Smooth muscle cell (in vitro differentiated cells): ENCODE results near the gene C1orf115. TPM values are rescaled to one million over a fixed set of nuclear protein-coding genes. Genes with fewer than 3 reads are reported as not detected.
"Not testable (repeated sequence)": the region's sequence is repeated elsewhere in the genome, so short reads cannot be mapped to it uniquely, and the experiment has no call there.

Experiments
- DNase-seq: peaks from one replicate; lab custom pipeline; 2025; ENCODE audit not compliant: unreplicated experiment; lab: John Stamatoyannopoulos, UW
- H2AFZ ChIP-seq: fragments of 200-600 bp; sonication (generic); 2 replicates; pipeline ENCODE4 v1.6.0; 2016; ENCODE audit warnings: antibody characterized with exemption, low read depth, mild to moderate bottlenecking
- H3F3A ChIP-seq: fragments of 200-600 bp; sonication (generic); 2 replicates; pipeline ENCODE4 v1.6.0; 2017; ENCODE audit warnings: antibody characterized with exemption, low read depth
- H3K27ac ChIP-seq: fragments of 200-600 bp; sonication (generic); 2 replicates; pipeline ENCODE4 v1.5.1; 2016; ENCODE audit warnings: low read depth, mild to moderate bottlenecking
- H3K27me3 ChIP-seq: fragments of 200-600 bp; sonication (generic); 2 replicates; pipeline ENCODE4 v1.6.1; 2016; ENCODE audit warnings: low read depth, mild to moderate bottlenecking
- H3K36me3 ChIP-seq: fragments of 200-600 bp; sonication (generic); 2 replicates; pipeline ENCODE4 v1.5.1; 2016; ENCODE audit warnings: low read depth
- H3K4me1 ChIP-seq: fragments of 200-600 bp; sonication (generic); 2 replicates; pipeline ENCODE4 v1.5.1; 2016; ENCODE audit warnings: low read depth
- H3K4me2 ChIP-seq: fragments of 200-600 bp; sonication (generic); 2 replicates; pipeline ENCODE4 v1.6.0; 2016; ENCODE audit warnings: mild to moderate bottlenecking
- H3K4me3 ChIP-seq: fragments of 200-600 bp; sonication (generic); 2 replicates; pipeline ENCODE4 v1.5.1; 2016; ENCODE audit warnings: mild to moderate bottlenecking
- H3K79me2 ChIP-seq: fragments of 200-600 bp; sonication (generic); 2 replicates; pipeline ENCODE4 v1.6.0; 2016; ENCODE audit warnings: low read depth, mild to moderate bottlenecking
- H3K9ac ChIP-seq: fragments of 200-600 bp; sonication (generic); 2 replicates; pipeline ENCODE4 v1.6.0; 2016; ENCODE audit warnings: low read depth
- H3K9me3 ChIP-seq: fragments of 200-600 bp; sonication (generic); replicated peaks from 2 replicates; pipeline ENCODE4 v1.5.1; 2016; ENCODE audit warnings: low read depth
- H4K20me1 ChIP-seq: fragments of 200-600 bp; sonication (generic); 2 replicates; pipeline ENCODE4 v1.6.0; 2016; ENCODE audit warnings: low read depth
- WGBS: methylation state at CpG from one replicate; pipeline ENCODE4 v1.1.7; 2016; ENCODE audit warnings: low lambda C conversion rate; 5-methylcytosine and 5-hydroxymethylcytosine counted together
- polyA plus RNA-seq: library from polyadenylated mRNA; unstranded; fragments of >200 nt; fragmentation: Nextera tagmentation; extraction: Ambion mirVana; gene quantifications from 2 replicates; pipeline ENCODE4 v1.2.1, GENCODE V29; 2016
- total RNA-seq: library from RNA; depleted of rRNA; stranded (reverse); fragments of >200 nt; gene quantifications from 2 replicates; pipeline ENCODE4 v1.2.3, GENCODE V29; 2014
- TF ChIP-seq, protein P1 (sequence below): fragments of 200-600 bp; sonication (generic); IDR thresholded peaks from 2 replicates; pipeline ENCODE4 v1.5.1; 2017; ENCODE audit warnings: borderline replicate concordance, mild to moderate bottlenecking, antibody characterized with exemption; ENCODE audit not compliant: insufficient read depth, poor library complexity, severe bottlenecking

Gene C1orf115
- total and polyA plus RNA-seq, 2 experiments from 2014 or later, result 0.05 to 1.2 TPM

DNA sequence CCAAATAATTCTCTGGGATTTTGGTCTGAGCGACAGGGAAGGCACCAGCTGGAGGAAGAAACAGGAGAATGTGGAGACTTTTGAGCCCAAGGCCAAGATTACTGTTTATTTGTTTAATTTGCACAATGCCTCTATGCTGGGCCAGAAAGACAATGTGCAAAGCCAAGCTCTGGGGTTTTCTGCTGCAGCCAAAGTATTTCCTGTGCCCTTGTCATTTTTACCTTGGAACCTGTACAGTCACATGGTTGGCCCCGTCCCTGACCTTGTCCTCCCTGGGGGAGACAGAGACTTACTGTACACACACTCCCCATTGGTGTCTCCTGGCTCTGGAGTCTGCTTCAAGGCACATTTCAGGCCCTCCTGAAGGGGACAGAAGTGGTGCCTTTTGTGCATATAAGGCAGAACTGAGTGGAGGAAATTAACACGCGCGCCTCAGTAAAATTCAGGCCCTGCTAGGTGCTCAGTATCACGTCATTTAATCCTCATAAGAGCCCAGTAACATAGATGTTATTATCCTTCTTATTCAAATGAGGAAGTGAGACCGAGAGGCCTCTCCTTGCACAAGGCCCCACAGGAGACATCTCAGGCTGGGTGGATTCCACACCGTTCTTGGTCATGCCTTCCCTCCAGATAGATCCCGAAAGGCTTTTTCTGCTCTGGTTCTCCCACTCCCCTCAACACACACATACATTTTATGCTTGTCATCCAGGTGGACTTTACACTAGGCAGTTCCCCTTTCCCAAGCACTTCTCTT lies 21.1 kb downstream of the C1orf115 start:
- H3F3A ChIP-seq, result no peaks in the 10 kb centered on the region
- no peak overlapping the region for H2AFZ ChIP-seq
- 89% methylated on average over 9 of the region's 9 CpGs for WGBS
- no peak overlapping the region for H3K27ac ChIP-seq
- no peaks in the 10 kb centered on the region for H3K27me3 ChIP-seq
- H4K20me1 ChIP-seq, result no peaks in the 10 kb centered on the region
- no peaks in the 10 kb centered on the region for H3K36me3 ChIP-seq
- no peak overlapping the region for H3K9ac ChIP-seq
- no peaks in the 10 kb centered on the region for H3K4me1 ChIP-seq
- H3K4me3 ChIP-seq, result no peak overlapping the region
- no peaks in the 10 kb centered on the region for H3K9me3 ChIP-seq
- no peaks in the 10 kb centered on the region for H3K79me2 ChIP-seq
- TF ChIP-seq, protein P1, sequence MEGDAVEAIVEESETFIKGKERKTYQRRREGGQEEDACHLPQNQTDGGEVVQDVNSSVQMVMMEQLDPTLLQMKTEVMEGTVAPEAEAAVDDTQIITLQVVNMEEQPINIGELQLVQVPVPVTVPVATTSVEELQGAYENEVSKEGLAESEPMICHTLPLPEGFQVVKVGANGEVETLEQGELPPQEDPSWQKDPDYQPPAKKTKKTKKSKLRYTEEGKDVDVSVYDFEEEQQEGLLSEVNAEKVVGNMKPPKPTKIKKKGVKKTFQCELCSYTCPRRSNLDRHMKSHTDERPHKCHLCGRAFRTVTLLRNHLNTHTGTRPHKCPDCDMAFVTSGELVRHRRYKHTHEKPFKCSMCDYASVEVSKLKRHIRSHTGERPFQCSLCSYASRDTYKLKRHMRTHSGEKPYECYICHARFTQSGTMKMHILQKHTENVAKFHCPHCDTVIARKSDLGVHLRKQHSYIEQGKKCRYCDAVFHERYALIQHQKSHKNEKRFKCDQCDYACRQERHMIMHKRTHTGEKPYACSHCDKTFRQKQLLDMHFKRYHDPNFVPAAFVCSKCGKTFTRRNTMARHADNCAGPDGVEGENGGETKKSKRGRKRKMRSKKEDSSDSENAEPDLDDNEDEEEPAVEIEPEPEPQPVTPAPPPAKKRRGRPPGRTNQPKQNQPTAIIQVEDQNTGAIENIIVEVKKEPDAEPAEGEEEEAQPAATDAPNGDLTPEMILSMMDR, result no peak
- DNase-seq, result no peak
- H3K4me2 ChIP-seq, result no peak overlapping the region

DNA sequence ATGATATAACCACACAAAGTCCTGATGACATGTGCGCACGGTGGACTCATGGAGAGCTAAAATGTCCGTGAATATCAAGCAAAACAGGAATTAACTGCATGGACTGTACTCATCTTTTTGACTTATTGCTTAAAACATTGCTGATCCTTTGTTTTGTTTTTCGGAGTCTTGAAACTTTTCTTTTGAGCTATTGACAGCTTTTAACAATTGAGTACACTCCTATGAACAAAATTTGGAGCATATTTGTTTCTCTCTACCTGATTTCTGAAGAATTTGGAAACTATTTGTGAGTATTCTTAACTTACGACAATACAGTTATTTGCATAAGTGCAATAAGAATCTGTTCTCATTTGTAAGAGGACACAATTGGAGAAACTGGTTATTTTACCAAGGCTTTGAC lies 25.8 kb downstream of the C1orf115 start:
- DNase-seq, H3K79me2 ChIP-seq, H3K27me3 ChIP-seq, H4K20me1 ChIP-seq, H3K36me3 ChIP-seq, H3K4me3 ChIP-seq, H3K9ac ChIP-seq, H3K4me1 ChIP-seq, H3F3A ChIP-seq, H2AFZ ChIP-seq, H3K4me2 ChIP-seq, H3K9me3 ChIP-seq, H3K27ac ChIP-seq: not testable (repeated sequence)
- whole genome bisulfite sequencing, result 94% methylated on average over 5 of the region's 5 CpGs

DNA sequence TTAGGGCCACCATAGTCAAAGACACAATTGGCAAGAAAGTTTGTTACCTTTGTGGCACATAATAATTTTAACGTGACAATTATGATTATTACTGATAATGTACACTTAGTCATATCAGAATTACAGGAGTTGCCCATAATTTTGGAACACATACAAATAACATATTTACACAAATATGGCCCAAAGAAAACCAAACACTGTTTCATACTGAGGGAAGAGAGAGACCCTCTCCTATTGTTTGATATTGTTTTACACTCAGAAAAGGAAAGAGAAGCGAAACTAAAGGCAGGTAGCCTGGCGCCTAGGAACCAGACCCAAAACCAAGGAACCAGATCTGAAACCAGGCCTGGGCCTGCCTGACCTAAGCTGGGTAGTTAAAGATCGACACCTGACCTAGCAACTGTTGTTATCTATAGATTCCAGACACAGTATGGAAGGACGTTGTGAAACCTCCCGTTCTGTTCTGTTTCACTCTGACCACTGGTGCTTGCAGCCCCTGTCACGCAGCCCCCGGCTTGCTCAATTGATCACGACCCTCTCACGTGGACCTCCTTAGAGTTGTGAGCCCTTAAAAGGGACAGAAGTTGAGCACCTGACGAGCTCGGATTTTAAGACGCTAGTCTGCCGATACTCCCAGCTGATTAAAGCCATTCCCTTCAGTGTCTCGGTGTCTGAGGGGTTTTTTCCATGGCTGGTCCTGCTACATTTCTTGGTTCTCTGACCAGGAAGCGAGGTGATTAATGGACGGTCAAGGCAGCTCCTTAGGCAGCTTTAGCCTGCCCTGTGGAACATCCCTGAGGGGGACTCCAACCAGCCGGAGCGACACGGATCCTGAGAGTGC lies 27.9 kb downstream of the C1orf115 start:
- H3K4me1 ChIP-seq, result no peaks in the 10 kb centered on the region
- H4K20me1 ChIP-seq, result no peaks in the 10 kb centered on the region
- H3K4me2 ChIP-seq, result no peak overlapping the region
- H3K27ac ChIP-seq, result no peak overlapping the region
- H3K27me3 ChIP-seq, result no peaks in the 10 kb centered on the region
- H3K79me2 ChIP-seq, result no peaks in the 10 kb centered on the region
- H2AFZ ChIP-seq, result no peak overlapping the region
- H3K4me3 ChIP-seq, result no peak overlapping the region
- H3F3A ChIP-seq, result no peaks in the 10 kb centered on the region
- H3K9ac ChIP-seq, result no peak overlapping the region
- TF ChIP-seq, protein P1, result no peak
- H3K36me3 ChIP-seq, result no peaks in the 10 kb centered on the region
- no peak for DNase-seq
- H3K9me3 ChIP-seq, result no peaks in the 10 kb centered on the region
- 87% methylated on average over 20 of the region's 20 CpGs for WGBS

DNA sequence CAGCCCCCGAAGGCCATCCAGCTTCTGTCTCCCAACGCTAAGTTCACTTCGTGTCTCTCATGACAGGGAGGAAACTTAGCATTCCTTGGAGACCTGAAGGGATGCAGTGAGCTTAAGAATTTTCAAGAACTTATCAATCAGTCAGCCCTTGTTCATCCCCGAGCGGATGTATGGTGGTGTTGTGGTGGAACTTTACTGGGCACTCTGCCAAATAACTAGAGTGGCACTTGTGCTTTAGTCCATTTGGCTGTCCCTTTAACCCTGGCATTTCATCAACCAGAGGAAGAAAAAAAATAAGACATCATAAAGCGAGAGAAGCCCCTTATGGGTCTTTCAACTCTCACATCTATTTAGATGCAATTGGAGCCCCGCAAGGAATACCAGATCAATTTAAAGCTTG lies 31.1 kb downstream of the C1orf115 start:
- not testable (repeated sequence) for H3K27ac ChIP-seq, H3K36me3 ChIP-seq, H3K9me3 ChIP-seq, H3F3A ChIP-seq, H4K20me1 ChIP-seq, H3K4me1 ChIP-seq, H3K4me3 ChIP-seq, H3K79me2 ChIP-seq, H3K9ac ChIP-seq, DNase-seq, H3K4me2 ChIP-seq, H3K27me3 ChIP-seq, H2AFZ ChIP-seq
- 88% methylated on average over 7 of the region's 7 CpGs for WGBS
